Vagina (tissue), 2 donors: ENCODE results near the gene INSIG2.

Experiments
- CTCF ChIP-seq, 3 experiments: fragments of 450-650 bp in 2 of 3; fragments of 200-600 bp in 1 of 3; sonication (generic) in 1 of 3; IDR thresholded peaks; one replicate each; pipeline ENCODE4 v1.5.1; 2017 to 2019; ENCODE audit warnings: antibody characterized with exemption in 3 of 3, mild to moderate bottlenecking in 2 of 3, moderate library complexity in 2 of 3
- POLR2A ChIP-seq, 2 donors: fragments of 450-650 bp; IDR thresholded peaks; one replicate each; pipeline ENCODE4 v1.6.1; 2017; ENCODE audit warnings: antibody characterized with exemption in 2 of 2, mild to moderate bottlenecking in 2 of 2, moderate library complexity in 2 of 2
- POLR2AphosphoS5 ChIP-seq, 2 donors: sonication (generic); formaldehyde crosslinking; IDR thresholded peaks; one replicate each; pipeline ENCODE4 v1.9.0; 2017; ENCODE audit warnings: antibody characterized with exemption in 2 of 2, mild to moderate bottlenecking in 2 of 2, low read depth in 1 of 2; ENCODE audit not compliant: insufficient read depth in 1 of 2

DNA sequence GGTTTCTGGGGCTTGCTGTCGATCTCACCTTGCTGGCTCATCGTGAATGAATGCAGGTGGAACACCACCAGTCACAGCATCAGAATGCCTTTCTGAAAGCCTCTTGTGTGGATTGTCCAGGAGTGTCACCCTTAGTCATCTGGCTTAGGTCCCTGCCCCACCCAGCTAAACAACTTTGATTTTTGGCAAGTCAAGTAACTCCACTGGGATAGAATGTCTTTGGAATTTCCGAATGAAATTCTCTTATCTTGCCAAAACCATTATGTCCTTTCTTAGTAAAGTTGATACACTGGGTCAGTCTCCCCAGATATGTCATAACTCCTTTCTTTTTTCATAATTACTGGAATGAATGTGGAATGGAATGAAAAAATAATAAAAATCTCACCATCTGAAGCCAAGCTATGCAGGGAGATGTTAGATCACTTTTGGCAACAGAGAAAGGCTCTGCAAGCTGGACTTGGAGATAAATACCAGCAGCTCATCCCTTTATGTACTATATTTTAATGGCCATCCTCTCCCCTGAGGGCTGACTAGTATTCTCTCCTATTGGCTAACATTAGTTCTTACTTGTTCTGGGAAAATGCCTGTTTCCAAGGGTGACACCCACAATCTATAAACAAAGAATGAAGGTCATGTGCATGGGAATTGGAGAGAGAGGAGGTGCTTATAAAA lies 35.4 kb downstream of the INSIG2 start:
- TF ChIP-seq POLR2A (IDR thresholded peaks at IDR 0.05) (no peak), CTCF (IDR thresholded peaks at IDR 0.05) (no peak), POLR2AphosphoS5 (IDR thresholded peaks at IDR 0.05; ENCODE audit: insufficient read depth in 1 of 2, low read depth in 1 of 2) (no peak)
